ENCODE results near the gene NDUFV3. TPM values are rescaled to one million over a fixed set of nuclear protein-coding genes. Genes with fewer than 3 reads are reported as not detected.

The NDUFV3 gene
- total and polyA plus RNA-seq, 8 donors = 19.2 to 51.3 (median 36.7) TPM

- H3K27me3 ChIP-seq = no peaks in the 10 kb centered on the region
- no peak overlapping the region for H3K27ac ChIP-seq
- intact Hi-C loops (cut with DNase I; ENCODE audit: low total_unique reads) = no loop called here
- H3K4me3 ChIP-seq = no peak overlapping the region
- no peaks in the 10 kb centered on the region for H3K4me1 ChIP-seq
- no peaks in the 10 kb centered on the region for H3K9me3 ChIP-seq
- TF ChIP-seq POLR2AphosphoS5 (IDR thresholded peaks at IDR 0.05) = no peak
- no peak for TF ChIP-seq CTCF (IDR thresholded peaks at IDR 0.05)
- TF ChIP-seq EP300 (IDR thresholded peaks at IDR 0.05) = no peak
- no peak for TF ChIP-seq POLR2A (IDR thresholded peaks at IDR 0.05)
- 93 to 96% (median 95%) methylated on average over 15 to 19 of the region's 19 CpGs for WGBS, 5 donors
- peaks cover 77 to 100% (median 95%) of the 10 kb centered on the region in 4 donors for H3K36me3 ChIP-seq
- DNase-seq = no peak
These were observed 41.1 kb upstream of the NDUFV3 start for GRCh38 chr21:42851812-42852665.

- no peak overlapping the region for H3K27ac ChIP-seq
- H3K27me3 ChIP-seq = no peaks in the 10 kb centered on the region
- peaks cover 78 to 100% (median 95%) of the 10 kb centered on the region in 4 donors for H3K36me3 ChIP-seq
- H3K4me3 ChIP-seq = no peak overlapping the region
- no peaks in the 10 kb centered on the region for H3K9me3 ChIP-seq
- no peak for TF ChIP-seq EP300 (IDR thresholded peaks at IDR 0.05)
- no peak for TF ChIP-seq POLR2AphosphoS5 (IDR thresholded peaks at IDR 0.05)
- TF ChIP-seq POLR2A (IDR thresholded peaks at IDR 0.05) = no peak
- TF ChIP-seq CTCF (IDR thresholded peaks at IDR 0.05) = no peak
- no peak for DNase-seq
- H3K4me1 ChIP-seq = no peaks in the 10 kb centered on the region
- WGBS, 5 donors = 93 to 98% (median 97%) methylated on average over 7 to 20 of the region's 20 CpGs
- intact Hi-C loops (cut with DNase I; ENCODE audit: low total_unique reads) = no loop called here
These were observed 40.1 kb upstream of the NDUFV3 start for GRCh38 chr21:42852925-42853570.

- Histone ChIP-seq H3K27ac (no peak overlapping the region), H3K36me3 (peaks cover 83 to 100% (median 99%) of the 10 kb centered on the region in 4 donors), H3K9me3 (no peaks in the 10 kb centered on the region), H3K27me3 (no peaks in the 10 kb centered on the region), H3K4me1 (no peaks in the 10 kb centered on the region), H3K4me3 (no peak overlapping the region)
- WGBS, 5 donors = 92 to 97% (median 96%) methylated on average over 17 to 20 of the region's 20 CpGs
- intact Hi-C loops (cut with DNase I; ENCODE audit: low total_unique reads) = no loop called here
- TF ChIP-seq POLR2AphosphoS5 (IDR thresholded peaks at IDR 0.05) (no peak), CTCF (IDR thresholded peaks at IDR 0.05) (no peak), POLR2A (IDR thresholded peaks at IDR 0.05) (no peak), EP300 (IDR thresholded peaks at IDR 0.05) (no peak)
- DNase-seq = no peak
These were observed 39.5 kb upstream of the NDUFV3 start for GRCh38 chr21:42853621-42854020.

- H3K9me3 ChIP-seq = no peaks in the 10 kb centered on the region
- intact Hi-C loops (cut with DNase I; ENCODE audit: low total_unique reads) = no loop called here
- TF ChIP-seq CTCF (IDR thresholded peaks at IDR 0.05) (no peak), POLR2AphosphoS5 (IDR thresholded peaks at IDR 0.05) (no peak), EP300 (IDR thresholded peaks at IDR 0.05) (no peak), POLR2A (IDR thresholded peaks at IDR 0.05) (no peak)
- H3K27ac ChIP-seq = no peak overlapping the region
- 95 to 96% (median 96%) methylated on average over 22 to 28 of the region's 28 CpGs for WGBS, 5 donors
- no peaks in the 10 kb centered on the region for H3K4me1 ChIP-seq
- H3K36me3 ChIP-seq = peaks cover 88 to 100% (median 100%) of the 10 kb centered on the region in 4 donors
- no peak overlapping the region for H3K4me3 ChIP-seq
- DNase-seq = no peak
- no peaks in the 10 kb centered on the region for H3K27me3 ChIP-seq
These were observed 38.7 kb upstream of the NDUFV3 start for GRCh38 chr21:42854246-42855010.
